H9 (cell line): ENCODE results near the gene ZNF609. TPM values are rescaled to one million over a fixed set of nuclear protein-coding genes. Genes with fewer than 3 reads are reported as not detected.

Source experiments
- DNase-seq: peaks from one replicate; pipeline ENCODE4 v3.0.0-alpha.2; 2017
- H2AFZ ChIP-seq: one replicate; pipeline ENCODE4 v1.6.1; 2013; ENCODE audit warnings: mild to moderate bottlenecking, low read length, control low read depth, moderate library complexity
- H2AK5ac ChIP-seq: 2 replicates; pipeline ENCODE4 v1.6.1; 2013; ENCODE audit warnings: low read length, control low read depth, mixed read lengths; ENCODE audit not compliant: insufficient read length
- H2BK120ac ChIP-seq: one replicate; pipeline ENCODE4 v1.6.1; 2013; ENCODE audit warnings: low read depth, mild to moderate bottlenecking, low read length, control low read depth, inconsistent platforms; ENCODE audit not compliant: poor library complexity, severe bottlenecking
- H2BK12ac ChIP-seq: 2 replicates; pipeline ENCODE4 v1.6.1; 2013; ENCODE audit warnings: low read length, control low read depth, mixed read lengths, low read depth; ENCODE audit not compliant: insufficient read length
- H2BK15ac ChIP-seq: 2 replicates; pipeline ENCODE4 v1.6.1; 2013; ENCODE audit warnings: low read depth, low read length, control low read depth
- H2BK20ac ChIP-seq: one replicate; pipeline ENCODE4 v1.6.1; 2013; ENCODE audit warnings: low read depth, mild to moderate bottlenecking, low read length, control low read depth, inconsistent platforms; ENCODE audit not compliant: poor library complexity, severe bottlenecking
- H2BK5ac ChIP-seq: 2 replicates; pipeline ENCODE4 v1.6.1; 2013; ENCODE audit warnings: low read length, control low read depth, mixed read lengths; ENCODE audit not compliant: insufficient read length
- H3K14ac ChIP-seq: 2 replicates; pipeline ENCODE4 v1.6.1; 2013; ENCODE audit warnings: low read length, control low read depth; ENCODE audit not compliant: insufficient read depth
- H3K18ac ChIP-seq: 2 replicates; pipeline ENCODE4 v1.6.1; 2013; ENCODE audit warnings: low read depth, mild to moderate bottlenecking, mixed read lengths, low read length, control low read depth; ENCODE audit not compliant: insufficient read length
- H3K23ac ChIP-seq: 2 replicates; pipeline ENCODE4 v1.6.1; 2013; ENCODE audit warnings: low read length, control low read depth, mixed read lengths, low read depth; ENCODE audit not compliant: insufficient read length
- H3K23me2 ChIP-seq: 2 replicates; pipeline ENCODE4 v1.6.1; 2013; ENCODE audit warnings: low read depth, mild to moderate bottlenecking, mixed read lengths, low read length, control low read depth; ENCODE audit not compliant: insufficient read length, poor library complexity, severe bottlenecking
- H3K27ac ChIP-seq: 2 replicates; pipeline ENCODE4 v1.5.1; 2013; ENCODE audit warnings: low read length, control low read depth, mixed read lengths, low read depth; ENCODE audit not compliant: insufficient read length
- H3K27me3 ChIP-seq: 2 replicates; pipeline ENCODE4 v1.6.1; 2013; ENCODE audit warnings: low read length, control low read depth, inconsistent platforms; ENCODE audit not compliant: insufficient read depth
- H3K4ac ChIP-seq: 2 replicates; pipeline ENCODE4 v1.6.1; 2013; ENCODE audit warnings: low read depth, mild to moderate bottlenecking, control low read depth, inconsistent platforms, low read length, moderate library complexity
- H3K4me1 ChIP-seq: 2 replicates; pipeline ENCODE4 v1.6.1; 2013; ENCODE audit warnings: low read length, control low read depth, inconsistent platforms; ENCODE audit not compliant: insufficient read depth
- H3K4me2 ChIP-seq: 2 replicates; pipeline ENCODE4 v1.6.1; 2013; ENCODE audit warnings: low read length, control low read depth, mixed read lengths; ENCODE audit not compliant: insufficient read length, insufficient read depth
- H3K56ac ChIP-seq: 2 replicates; pipeline ENCODE4 v1.6.1; 2013; ENCODE audit warnings: low read depth, mild to moderate bottlenecking, mixed read lengths, low read length, control low read depth; ENCODE audit not compliant: insufficient read length
- H3K79me1 ChIP-seq: 2 replicates; pipeline ENCODE4 v1.6.1; 2013; ENCODE audit warnings: low read depth, mild to moderate bottlenecking, moderate library complexity, low read length, control low read depth, inconsistent platforms; ENCODE audit not compliant: insufficient read depth, poor library complexity, severe bottlenecking
- H3K79me2 ChIP-seq: 2 replicates; pipeline ENCODE4 v1.6.1; 2013; ENCODE audit warnings: low read length, control low read depth, inconsistent platforms; ENCODE audit not compliant: insufficient read depth
- H3K9ac ChIP-seq: 2 replicates; pipeline ENCODE4 v1.6.1; 2013; ENCODE audit warnings: low read length, control low read depth, mixed read lengths; ENCODE audit not compliant: insufficient read length; ENCODE audit errors: extremely low read depth
- H3K9me3 ChIP-seq: one replicate; pipeline ENCODE4 v1.6.1; 2013; ENCODE audit warnings: low read depth, low read length, inconsistent platforms; ENCODE audit not compliant: control insufficient read depth
- H3T11ph ChIP-seq: one replicate; pipeline ENCODE4 v1.6.1; 2013; ENCODE audit warnings: mild to moderate bottlenecking, low read length, control low read depth, inconsistent platforms
- H4K20me1 ChIP-seq: one replicate; pipeline ENCODE4 v1.6.1; 2013; ENCODE audit not compliant: control insufficient read depth, insufficient read length, insufficient read depth
- H4K5ac ChIP-seq: 2 replicates; pipeline ENCODE4 v1.6.1; 2013; ENCODE audit warnings: low read depth, mild to moderate bottlenecking, mixed read lengths, low read length, control low read depth; ENCODE audit not compliant: insufficient read length
- H4K8ac ChIP-seq: replicated peaks from 2 replicates; pipeline ENCODE4 v1.6.1; 2013; ENCODE audit warnings: low read length, control low read depth, mixed read lengths, low read depth; ENCODE audit not compliant: insufficient read length
- H4K91ac ChIP-seq: 2 replicates; pipeline ENCODE4 v1.6.1; 2013; ENCODE audit warnings: low read depth, mild to moderate bottlenecking, moderate library complexity, mixed read lengths, low read length, control low read depth; ENCODE audit not compliant: insufficient read length
- H3K27ac Mint-ChIP-seq, 3 experiments: 2 replicates in 2 of 3; 3 replicates in 1 of 3; pipeline ENCODE4 v1.8.0; 2020 to 2021; ENCODE audit warnings: mixed read lengths in 3 of 3, mild to moderate bottlenecking in 1 of 3, moderate library complexity in 1 of 3
- H3K27me3 Mint-ChIP-seq: 2 replicates; pipeline ENCODE4 v1.8.0; 2021; ENCODE audit warnings: low read depth, mild to moderate bottlenecking, moderate library complexity, mixed read lengths
- H3K36me3 Mint-ChIP-seq, 3 experiments: 2 replicates in 2 of 3; 3 replicates in 1 of 3; pipeline ENCODE4 v1.8.0; 2020 to 2021; ENCODE audit warnings: low read depth in 3 of 3, mixed read lengths in 3 of 3; ENCODE audit not compliant: insufficient read depth in 1 of 3
- H3K4me1 Mint-ChIP-seq, 2 experiments: 2 replicates each; pipeline ENCODE4 v1.8.0; 2020; ENCODE audit warnings: mixed read lengths in 2 of 2
- H3K4me3 Mint-ChIP-seq, 2 experiments: 2 replicates in 1 of 2; 3 replicates in 1 of 2; pipeline ENCODE4 v1.8.0; 2020 to 2021; ENCODE audit warnings: mild to moderate bottlenecking in 2 of 2, mixed read lengths in 2 of 2, moderate library complexity in 1 of 2
- H3K9me3 Mint-ChIP-seq, 2 experiments: 2 replicates in 1 of 2; 3 replicates in 1 of 2; pipeline ENCODE4 v1.8.0; 2020; ENCODE audit warnings: mild to moderate bottlenecking in 2 of 2, mixed read lengths in 2 of 2, moderate library complexity in 1 of 2
- CTCF ChIP-seq: fragments of 200-600 bp; sonication (generic); conservative IDR thresholded peaks from 3 replicates; pipeline ENCODE4 v1.8.0; 2021; ENCODE audit warnings: antibody characterized with exemption, mild to moderate bottlenecking
- WGBS: extraction: QIAGEN DNeasy Blood & Tissue Kit; methylation state at CpG from one replicate; pipeline ENCODE4 v1.1.7; 2013; ENCODE audit warnings: missing lambda C conversion rate, low lambda C conversion rate, mixed read lengths; ENCODE audit not compliant: insufficient read length; ENCODE audit errors: extremely low coverage; 5-methylcytosine and 5-hydroxymethylcytosine counted together
- total RNA-seq: library from RNA; stranded (reverse); gene quantifications from 2 replicates; pipeline ENCODE4 v1.2.1, GENCODE V29; 2021

ZNF609 gene
- total RNA-seq, 1 experiment from 2014 or later: 45.3 TPM

GRCh38 chr15:64696481-64696880 lies 236.1 kb downstream of the ZNF609 start:
- H3K36me3 Mint-ChIP-seq: peaks cover 47 to 84% (median 55%) of the 10 kb centered on the region in 3 experiments; a peak in 6 of 7 replicates
- H3K23me2 ChIP-seq: peaks cover 19% of the 10 kb centered on the region
- H3K27me3 Mint-ChIP-seq: peaks cover 2% of the 10 kb centered on the region; the same call in 1 of the 2 replicates
- H3K9me3 ChIP-seq: no peaks in the 10 kb centered on the region
- no peak overlapping the region for H2BK12ac ChIP-seq
- no peak overlapping the region for H2AFZ ChIP-seq
- peak overlapping the region in 1 of 3 experiments; percentile 89; a peak in 2 of 7 replicates for H3K27ac Mint-ChIP-seq
- no peak overlapping the region; a peak in 1 of 5 replicates for H3K4me3 Mint-ChIP-seq
- no peak overlapping the region for H2BK20ac ChIP-seq
- H2BK15ac ChIP-seq: no peak overlapping the region
- H4K91ac ChIP-seq: no peak overlapping the region
- no peaks in the 10 kb centered on the region for H3K27me3 ChIP-seq
- H2BK5ac ChIP-seq: no peak overlapping the region
- no peak overlapping the region for H3K4me2 ChIP-seq
- H3K23ac ChIP-seq: no peak overlapping the region
- H3K27ac ChIP-seq: no peak overlapping the region
- no peak overlapping the region for H4K5ac ChIP-seq
- H3K9me3 Mint-ChIP-seq: no peaks in the 10 kb centered on the region; a peak in 1 of 5 replicates
- no peak overlapping the region for H3K9ac ChIP-seq
- peaks cover 17% of the 10 kb centered on the region; the same call in 1 of the 2 replicates for H3K4me1 ChIP-seq
- peaks cover 38% of the 10 kb centered on the region; the same call in 1 of the 2 replicates for H3K79me2 ChIP-seq
- H3K4ac ChIP-seq: no peak overlapping the region
- DNase-seq: no peak
- peaks cover 11% of the 10 kb centered on the region for H3K79me1 ChIP-seq
- H2AK5ac ChIP-seq: no peak overlapping the region
- H3K14ac ChIP-seq: no peak overlapping the region
- no peak overlapping the region for H3K18ac ChIP-seq
- H4K20me1 ChIP-seq: no peaks in the 10 kb centered on the region
- WGBS: no CpG with 5 or more reads among the region's 3 CpGs
- no peak overlapping the region for H2BK120ac ChIP-seq
- H3K4me1 Mint-ChIP-seq: peaks cover 65 to 74% of the 10 kb centered on the region in 2 experiments
- H3K56ac ChIP-seq: no peak overlapping the region
- no peak for TF ChIP-seq CTCF
- H3T11ph ChIP-seq: no peak overlapping the region
- no peak overlapping the region for H4K8ac ChIP-seq
